SKM-1 (cell line): ENCODE measurements around the gene TAX1BP3.
A peak's percentile ranks its signal among the peaks of the same experiment; 100 is the strongest.

Source experiments
- DNase-seq: peaks from one replicate; lab custom pipeline; 2025; ENCODE audit not compliant: unreplicated experiment; lab: John Stamatoyannopoulos, UW

Gene TAX1BP3

GRCh38 chr17:3658784-3659449, 9.5 kb downstream of the TAX1BP3 start:
- no peak for DNase-seq

- DNase-seq: no peak
Measured at GRCh38 chr17:3657874-3658783, 10.2 kb downstream of the TAX1BP3 start.

- DNase-seq: no peak
Measured at GRCh38 chr17:3657588-3657869, 10.8 kb downstream of the TAX1BP3 start.

- DNase-seq: no peak
Measured at GRCh38 chr17:3656755-3657587, 11.4 kb downstream of the TAX1BP3 start.

- DNase-seq: no peak
Measured at GRCh38 chr17:3656353-3656752, 12.0 kb downstream of the TAX1BP3 start.

- no peak for DNase-seq
Measured at GRCh38 chr17:3655766-3656165, 12.6 kb downstream of the TAX1BP3 start.

- DNase-seq: no peak
Measured at GRCh38 chr17:3647769-3648555, 20.4 kb downstream of the TAX1BP3 start.

GRCh38 chr17:3647251-3647650, 21.1 kb downstream of the TAX1BP3 start:
- no peak for DNase-seq

GRCh38 chr17:3645310-3645709, 23.1 kb downstream of the TAX1BP3 start:
- no peak for DNase-seq

GRCh38 chr17:3643889-3644349, 24.5 kb downstream of the TAX1BP3 start:
- no peak for DNase-seq

GRCh38 chr17:3641717-3642486, 26.5 kb downstream of the TAX1BP3 start:
- no peak for DNase-seq

GRCh38 chr17:3641014-3641413, 27.4 kb downstream of the TAX1BP3 start:
- no peak for DNase-seq

- DNase-seq: no peak
Measured at GRCh38 chr17:3639981-3640596, 28.3 kb downstream of the TAX1BP3 start.

GRCh38 chr17:3636908-3637373, 31.4 kb downstream of the TAX1BP3 start:
- DNase-seq: no peak

- DNase-seq: peak; percentile 70
Measured at GRCh38 chr17:3636154-3636907, 32.0 kb downstream of the TAX1BP3 start, which contains the start of the genes CTNS and SHPK. Gene CTNS, plus strand, starts transcription at chr17:3636760. Its CDS starts 3,447 bp downstream, at chr17:3640207. Gene SHPK, minus strand, starts transcription at chr17:3636250. Its CDS starts 31 bp downstream, at chr17:3636219.

- no peak for DNase-seq
Measured at GRCh38 chr17:3635474-3636153, 32.8 kb downstream of the TAX1BP3 start.

- no peak for DNase-seq
Measured at GRCh38 chr17:3632287-3632686, 36.1 kb downstream of the TAX1BP3 start.

- DNase-seq: no peak
Measured at GRCh38 chr17:3630781-3631180, 37.6 kb downstream of the TAX1BP3 start.
